ENCODE measurements around the gene ZYX. TPM values are rescaled to one million over a fixed set of nuclear protein-coding genes. Genes with fewer than 3 reads are reported as not detected.

The ZYX gene
- total and polyA plus RNA-seq, 9 of the 15 experiments (the other 6 are each of a cell fraction or from before 2014, with no cell fraction given): 1.8 to 130 (median 15.7) TPM

GRCh38 chr7:143426479-143427142, 45.5 kb downstream of the ZYX start (continued):
- TF ChIP-seq E2F8 (IDR thresholded peaks at IDR 0.05; ENCODE audit: low read depth, partially characterized antibody) (no peak), SUPT5H (IDR thresholded peaks at IDR 0.05) (no peak), ESRRA (IDR thresholded peaks at IDR 0.05; ENCODE audit: borderline replicate concordance, low read depth) (peak; percentile 95), SMAD1 (IDR thresholded peaks at IDR 0.05; ENCODE audit: low read depth, low read length, partially characterized antibody) (no peak), EWSR1 (IDR thresholded peaks at IDR 0.05; ENCODE audit: borderline replicate concordance, low read depth, partially characterized antibody) (no peak), RBM34 (IDR thresholded peaks at IDR 0.05; ENCODE audit: borderline replicate concordance, insufficient read depth, low read length) (no peak), LEF1 (IDR thresholded peaks at IDR 0.05) (no peak), SMAD4 (CRISPR knock-in tag; conservative IDR thresholded peaks at IDR 0.05) (peak; percentile 66; the same call in 1 of the 2 replicates), USF2 (CRISPR knock-in tag; IDR thresholded peaks at IDR 0.05) (no peak), SP2 (IDR thresholded peaks at IDR 0.05; ENCODE audit: extremely low read depth, low read depth, low read length, poor library complexity, severe bottlenecking) (no peak), SMARCC2 (IDR thresholded peaks at IDR 0.05; ENCODE audit: low read depth) (peak; percentile 75; the same call in 1 of the 2 replicates), NCOR1 (IDR thresholded peaks at IDR 0.05) (peak; percentile 89), DEAF1 (CRISPR knock-in tag; IDR thresholded peaks at IDR 0.05) (no peak), KDM4B (IDR thresholded peaks at IDR 0.05; ENCODE audit: borderline replicate concordance in 2 of 2, low read depth in 1 of 2) (no peak), ZNF444 (CRISPR knock-in tag; IDR thresholded peaks at IDR 0.05) (no peak), E2F1 (CRISPR knock-in tag; IDR thresholded peaks at IDR 0.05) (no peak), HMBOX1 (IDR thresholded peaks at IDR 0.05) (peak; percentile 67), MYNN (IDR thresholded peaks at IDR 0.05) (no peak), MYNN (CRISPR knock-in tag; IDR thresholded peaks at IDR 0.05) (no peak), TAF9B (IDR thresholded peaks at IDR 0.05; ENCODE audit: partially characterized antibody) (peak; percentile 60), RHOXF2B (CRISPR knock-in tag; conservative IDR thresholded peaks at IDR 0.05) (no peak)

All from K562 (cell line).